Measurements from ENCODE around the gene RBFOX2. TPM values are rescaled to one million over a fixed set of nuclear protein-coding genes. Genes with fewer than 3 reads are reported as not detected.

RBFOX2 gene
- total and polyA plus RNA-seq, 2 donors (not counting 3 experiments of a cell fraction or from before 2014, with no cell fraction given): 125 to 142 TPM

DNA sequence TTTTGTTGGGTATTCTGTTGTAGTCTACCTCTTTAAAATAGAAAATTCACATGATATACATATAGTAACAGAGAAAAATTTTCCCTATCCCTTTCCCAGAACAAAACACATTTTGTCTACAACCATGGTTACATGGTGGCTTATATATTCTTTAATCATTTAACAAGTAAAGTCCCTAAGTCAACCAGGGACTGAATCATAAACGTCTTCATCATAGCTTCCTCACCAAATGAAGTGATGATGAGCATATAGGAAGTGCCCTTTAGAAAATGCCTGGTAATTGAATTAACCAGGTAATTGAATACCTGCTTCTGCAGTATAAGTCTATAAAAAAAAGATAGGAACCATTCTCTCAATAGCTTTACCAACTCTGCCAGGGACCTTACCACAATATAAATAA is 209.7 kb downstream of the RBFOX2 start:
- dilution Hi-C loops (cut with MboI; ENCODE audit: extremely low pct_ligation_motif_present, low sequenced_read_pairs): no loop called here
- no TSS peak for BruUV-seq (replicated peaks)

More for the DNA sequence above, 209.7 kb downstream of the RBFOX2 start:
- TF ChIP-seq FOS (IDR thresholded peaks at IDR 0.05; ENCODE audit: borderline replicate concordance, insufficient read depth, low read length) (no peak), POLR2A (IDR thresholded peaks at IDR 0.05; ENCODE audit: low read depth, low read length) (no peak), JUN (IDR thresholded peaks at IDR 0.05; ENCODE audit: borderline replicate concordance, insufficient read depth, insufficient read length, low read depth) (no peak), MYC (IDR thresholded peaks at IDR 0.05; ENCODE audit: low read depth, low read length) (no peak), POLR2AphosphoS5 (IDR thresholded peaks at IDR 0.05; ENCODE audit: insufficient read depth, low read depth, low read length) (no peak), EZH2 (IDR thresholded peaks at IDR 0.05; ENCODE audit: borderline replicate concordance, low read depth, low read length, severe bottlenecking) (no peak), GATA2 (IDR thresholded peaks at IDR 0.05; ENCODE audit: insufficient read depth, insufficient read length, low read depth, low read length) (no peak)
- TF ChIP-seq, protein P1, sequence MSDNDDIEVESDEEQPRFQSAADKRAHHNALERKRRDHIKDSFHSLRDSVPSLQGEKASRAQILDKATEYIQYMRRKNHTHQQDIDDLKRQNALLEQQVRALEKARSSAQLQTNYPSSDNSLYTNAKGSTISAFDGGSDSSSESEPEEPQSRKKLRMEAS (IDR thresholded peaks at IDR 0.05; ENCODE audit: insufficient read depth, insufficient read length): no peak
- TF ChIP-seq, protein P2, sequence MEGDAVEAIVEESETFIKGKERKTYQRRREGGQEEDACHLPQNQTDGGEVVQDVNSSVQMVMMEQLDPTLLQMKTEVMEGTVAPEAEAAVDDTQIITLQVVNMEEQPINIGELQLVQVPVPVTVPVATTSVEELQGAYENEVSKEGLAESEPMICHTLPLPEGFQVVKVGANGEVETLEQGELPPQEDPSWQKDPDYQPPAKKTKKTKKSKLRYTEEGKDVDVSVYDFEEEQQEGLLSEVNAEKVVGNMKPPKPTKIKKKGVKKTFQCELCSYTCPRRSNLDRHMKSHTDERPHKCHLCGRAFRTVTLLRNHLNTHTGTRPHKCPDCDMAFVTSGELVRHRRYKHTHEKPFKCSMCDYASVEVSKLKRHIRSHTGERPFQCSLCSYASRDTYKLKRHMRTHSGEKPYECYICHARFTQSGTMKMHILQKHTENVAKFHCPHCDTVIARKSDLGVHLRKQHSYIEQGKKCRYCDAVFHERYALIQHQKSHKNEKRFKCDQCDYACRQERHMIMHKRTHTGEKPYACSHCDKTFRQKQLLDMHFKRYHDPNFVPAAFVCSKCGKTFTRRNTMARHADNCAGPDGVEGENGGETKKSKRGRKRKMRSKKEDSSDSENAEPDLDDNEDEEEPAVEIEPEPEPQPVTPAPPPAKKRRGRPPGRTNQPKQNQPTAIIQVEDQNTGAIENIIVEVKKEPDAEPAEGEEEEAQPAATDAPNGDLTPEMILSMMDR (IDR thresholded peaks at IDR 0.05; ENCODE audit: extremely low read depth in 1 of 2, insufficient read depth in 1 of 2, low read depth in 1 of 2, low read length in 2 of 2): no peak
- ChIA-PET CTCF (no interaction called here), POLR2A (no interaction called here)
- Histone ChIP-seq H3K27ac (ENCODE audit: insufficient read depth, low read depth, low read length) (no peak overlapping the region), H3K9me3 (replicated peaks; ENCODE audit: control insufficient read depth, insufficient read depth, low read length) (no peaks in the 10 kb centered on the region), H3K4me2 (ENCODE audit: insufficient read depth, low read length) (no peak overlapping the region), H3K4me3 (replicated peaks in 1 of 3; ENCODE audit: insufficient read depth in 1 of 3, low read depth in 1 of 3, low read length in 3 of 3) (no peak overlapping the region), H3K79me2 (ENCODE audit: control insufficient read depth, insufficient read depth, low read length) (peaks cover 90% of the 10 kb centered on the region), H3K9me1 (replicated peaks; ENCODE audit: control insufficient read depth, extremely low read depth, insufficient read depth, low read length) (no peaks in the 10 kb centered on the region), H3K4me1 (ENCODE audit: control insufficient read depth, extremely low read depth, insufficient read depth, low read length) (peaks cover 5% of the 10 kb centered on the region), H3K36me3 (ENCODE audit: control insufficient read depth in 2 of 2, extremely low read depth in 1 of 2, insufficient read depth in 2 of 2, low read length in 2 of 2) (peaks cover 0 to 5% of the 10 kb centered on the region in 2 experiments), H3K9ac (replicated peaks; ENCODE audit: extremely low read depth, insufficient read depth, low read length) (no peak overlapping the region), H4K20me1 (replicated peaks; ENCODE audit: control insufficient read depth, extremely low read depth, insufficient read depth, low read length) (peaks cover 10% of the 10 kb centered on the region), H2AFZ (ENCODE audit: low read depth, low read length) (no peak overlapping the region), H3K27me3 (ENCODE audit: control insufficient read depth in 2 of 2, insufficient read depth in 2 of 2, low read length in 2 of 2) (no peaks in the 10 kb centered on the region)
- intact Hi-C loops (cut with micrococcal nuclease): no loop called here
- FAIRE-seq (no peak), DNase-seq (ENCODE audit: low read depth, low spot score) (no peak)
